ENCODE results near the gene NXPE4.

GRCh38 chr11:114610550-114610949, 15.0 kb upstream of the NXPE4 start:
- no peak for TF ChIP-seq CTCF (IDR thresholded peaks at IDR 0.05)
- no peak for TF ChIP-seq POLR2A (IDR thresholded peaks at IDR 0.05)
- no peak for TF ChIP-seq POLR2AphosphoS5 (IDR thresholded peaks at IDR 0.05; ENCODE audit: insufficient read depth in 1 of 2, low read depth in 1 of 2)

All from vagina (tissue), 2 donors.